ENCODE data around the gene DROSHA. TPM values are rescaled to one million over a fixed set of nuclear protein-coding genes. Genes with fewer than 3 reads are reported as not detected.

DROSHA gene
- total RNA-seq, 3 donors from 2014 or later = 46.6 to 72.4 (median 53.3) TPM

- ATAC-seq (no peak), DNase-seq (no peak)
- H3K4me3 ChIP-seq = no peak overlapping the region
- H3K36me3 ChIP-seq (ENCODE audit: low read depth) = no peaks in the 10 kb centered on the region
- H3K9me3 ChIP-seq = no peaks in the 10 kb centered on the region
- no peak for TF ChIP-seq CTCF (IDR thresholded peaks at IDR 0.05)
- no peaks in the 10 kb centered on the region for H3K4me1 ChIP-seq (ENCODE audit: low read depth)
- intact Hi-C loops (cut with DNase I, micrococcal nuclease) = no loop called here
These were observed 89.7 kb downstream of the DROSHA start for GRCh38 chr5:31442058-31442745.

- Histone ChIP-seq H3K4me1 (ENCODE audit: low read depth) (no peaks in the 10 kb centered on the region), H3K36me3 (ENCODE audit: low read depth) (no peaks in the 10 kb centered on the region), H3K4me3 (no peak overlapping the region), H3K9me3 (no peaks in the 10 kb centered on the region)
- ATAC-seq (no peak), DNase-seq (no peak)
- intact Hi-C loops (cut with DNase I, micrococcal nuclease) = no loop called here
- TF ChIP-seq CTCF (IDR thresholded peaks at IDR 0.05) = no peak
These were observed 95.0 kb downstream of the DROSHA start for GRCh38 chr5:31436851-31437250.

GRCh38 chr5:31435730-31436129, 96.2 kb downstream of the DROSHA start:
- TF ChIP-seq CTCF (IDR thresholded peaks at IDR 0.05) = no peak
- Histone ChIP-seq H3K36me3 (ENCODE audit: low read depth) (no peaks in the 10 kb centered on the region), H3K4me3 (no peak overlapping the region), H3K9me3 (no peaks in the 10 kb centered on the region), H3K4me1 (ENCODE audit: low read depth) (no peaks in the 10 kb centered on the region)
- intact Hi-C loops (cut with DNase I, micrococcal nuclease) = no loop called here
- no peak for ATAC-seq
- no peak for DNase-seq

GRCh38 chr5:31434898-31435297, 97.0 kb downstream of the DROSHA start:
- intact Hi-C loops (cut with DNase I, micrococcal nuclease) = no loop called here
- no peaks in the 10 kb centered on the region for H3K4me1 ChIP-seq (ENCODE audit: low read depth)
- TF ChIP-seq CTCF (IDR thresholded peaks at IDR 0.05) = no peak
- DNase-seq = no peak
- no peaks in the 10 kb centered on the region for H3K9me3 ChIP-seq
- no peak overlapping the region for H3K4me3 ChIP-seq
- no peaks in the 10 kb centered on the region for H3K36me3 ChIP-seq (ENCODE audit: low read depth)
- ATAC-seq = no peak

GRCh38 chr5:31433229-31433628, 98.7 kb downstream of the DROSHA start:
- no peaks in the 10 kb centered on the region for H3K36me3 ChIP-seq (ENCODE audit: low read depth)
- H3K4me3 ChIP-seq = no peak overlapping the region
- no peak for TF ChIP-seq CTCF (IDR thresholded peaks at IDR 0.05)
- no peak for ATAC-seq
- DNase-seq = no peak
- intact Hi-C loops (cut with DNase I, micrococcal nuclease) = no loop called here
- H3K4me1 ChIP-seq (ENCODE audit: low read depth) = no peaks in the 10 kb centered on the region
- no peaks in the 10 kb centered on the region for H3K9me3 ChIP-seq

Measured in mucosa of descending colon (tissue), 3 donors.